Natural killer cell (primary cell): ENCODE data around the gene SYNDIG1. TPM values are rescaled to one million over a fixed set of nuclear protein-coding genes. Genes with fewer than 3 reads are reported as not detected.

Experiments
- ATAC-seq, 3 donors: fragments of 150-1000 bp in 2 of 3; fragments of 200-7000 bp in 1 of 3; cut with Tn5 transposase; 1 replicate in 1 of 3; 2 replicates in 2 of 3; pipeline ENCODE4 v1.10.0; 2021; ENCODE audit warnings: mild to moderate bottlenecking in 2 of 3, moderate library complexity in 2 of 3
- DNase-seq, 2 donors: peaks; one replicate each; pipeline versions ENCODE4 v3.0.0 to v3.0.0-alpha.2; 2013 to 2021; ENCODE audit warnings: mixed read lengths in 1 of 2
- H3K27ac ChIP-seq: one replicate; pipeline ENCODE4 v1.5.1; 2013; ENCODE audit warnings: mild to moderate bottlenecking, low read length
- H3K27me3 ChIP-seq: one replicate; pipeline ENCODE4 v1.6.1; 2013; ENCODE audit warnings: low read length; ENCODE audit not compliant: control insufficient read depth, insufficient read depth
- H3K36me3 ChIP-seq: one replicate; pipeline ENCODE4 v1.6.1; 2013; ENCODE audit warnings: low read length; ENCODE audit not compliant: control insufficient read depth, insufficient read depth
- H3K4me1 ChIP-seq: one replicate; pipeline ENCODE4 v1.6.1; 2013; ENCODE audit warnings: low read length; ENCODE audit not compliant: control insufficient read depth, insufficient read depth
- H3K4me3 ChIP-seq: one replicate; pipeline ENCODE4 v1.5.1; 2013; ENCODE audit warnings: low read length
- H3K9me3 ChIP-seq: one replicate; pipeline ENCODE4 v1.6.1; 2013; ENCODE audit warnings: low read length; ENCODE audit not compliant: control insufficient read depth, insufficient read depth
- H3K27ac Mint-ChIP-seq, 2 donors: one replicate each; pipeline ENCODE4 v1.8.0; 2022; ENCODE audit warnings: mild to moderate bottlenecking in 2 of 2, mixed read lengths in 2 of 2, moderate library complexity in 1 of 2
- H3K27me3 Mint-ChIP-seq, 2 donors: one replicate each; pipeline ENCODE4 v1.8.0; 2022; ENCODE audit warnings: low read depth in 2 of 2, mixed read lengths in 2 of 2
- H3K36me3 Mint-ChIP-seq: one replicate; pipeline ENCODE4 v1.8.0; 2022; ENCODE audit warnings: mixed read lengths
- H3K4me1 Mint-ChIP-seq, 2 donors: one replicate each; pipeline ENCODE4 v1.8.0; 2022; ENCODE audit warnings: mixed read lengths in 2 of 2
- H3K4me3 Mint-ChIP-seq: one replicate; pipeline ENCODE4 v1.8.0; 2022; ENCODE audit warnings: mild to moderate bottlenecking, moderate library complexity, mixed read lengths
- H3K9me3 Mint-ChIP-seq, 2 donors: one replicate each; pipeline ENCODE4 v1.8.0; 2022; ENCODE audit warnings: mixed read lengths in 2 of 2
- WGBS: methylation state at CpG from one replicate; pipeline ENCODE4 v1.1.7; 2013; ENCODE audit warnings: missing lambda C conversion rate; ENCODE audit not compliant: insufficient coverage; 5-methylcytosine and 5-hydroxymethylcytosine counted together
- intact Hi-C: fragments of 100-400 bp; cut with micrococcal nuclease; formaldehyde crosslinking; loops from one replicate; pipeline ENCODE4 v1.14.2; 2022
- total RNA-seq, 4 donors: library from RNA; stranded (reverse); fragments of 120-200 nt in 1 of 4; gene quantifications; one replicate each; pipeline versions ENCODE4 v1.2.3 to v1.2.4, GENCODE V29; 2013 to 2022
- TF ChIP-seq, protein P1 (sequence below): fragments of 200-600 bp; IDR thresholded peaks from one replicate; pipeline ENCODE4 v1.8.0; 2022; ENCODE audit warnings: antibody characterized with exemption

Gene SYNDIG1
- total RNA-seq, 3 donors from 2014 or later (not counting 1 experiment from before 2014, with no cell fraction given) = not detected

DNA sequence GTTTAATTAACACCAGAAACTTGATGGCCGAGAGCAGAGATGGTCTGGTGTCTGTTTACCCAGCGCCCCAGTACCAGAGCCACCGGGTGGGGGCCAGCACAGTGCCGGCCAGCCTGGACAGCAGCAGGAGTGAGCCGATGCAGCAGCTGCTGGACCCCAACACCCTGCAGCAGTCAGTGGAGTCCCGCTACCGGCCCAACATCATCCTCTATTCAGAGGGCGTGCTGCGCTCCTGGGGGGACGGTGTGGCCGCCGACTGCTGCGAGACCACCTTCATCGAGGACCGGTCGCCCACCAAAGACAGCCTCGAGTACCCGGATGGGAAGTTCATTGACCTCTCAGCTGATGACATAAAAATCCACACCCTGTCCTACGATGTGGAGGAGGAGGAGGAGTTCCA, 73.7 kb downstream of the SYNDIG1 start:
- H3K9me3 Mint-ChIP-seq = no peaks in the 10 kb centered on the region
- WGBS = 93% methylated on average over 19 of the region's 19 CpGs
- H3K4me1 Mint-ChIP-seq = no peaks in the 10 kb centered on the region
- no peaks in the 10 kb centered on the region for H3K27me3 ChIP-seq
- no peak overlapping the region for H3K27ac ChIP-seq
- peaks cover 17 to 47% of the 10 kb centered on the region in 2 donors for H3K27me3 Mint-ChIP-seq
- H3K27ac Mint-ChIP-seq = no peak overlapping the region
- no peaks in the 10 kb centered on the region for H3K4me1 ChIP-seq
- no peaks in the 10 kb centered on the region for H3K9me3 ChIP-seq
- H3K36me3 Mint-ChIP-seq = no peaks in the 10 kb centered on the region
- intact Hi-C loops = no loop called here
- ATAC-seq (no peak), DNase-seq (no peak)
- no peak overlapping the region for H3K4me3 Mint-ChIP-seq
- TF ChIP-seq, protein P1, sequence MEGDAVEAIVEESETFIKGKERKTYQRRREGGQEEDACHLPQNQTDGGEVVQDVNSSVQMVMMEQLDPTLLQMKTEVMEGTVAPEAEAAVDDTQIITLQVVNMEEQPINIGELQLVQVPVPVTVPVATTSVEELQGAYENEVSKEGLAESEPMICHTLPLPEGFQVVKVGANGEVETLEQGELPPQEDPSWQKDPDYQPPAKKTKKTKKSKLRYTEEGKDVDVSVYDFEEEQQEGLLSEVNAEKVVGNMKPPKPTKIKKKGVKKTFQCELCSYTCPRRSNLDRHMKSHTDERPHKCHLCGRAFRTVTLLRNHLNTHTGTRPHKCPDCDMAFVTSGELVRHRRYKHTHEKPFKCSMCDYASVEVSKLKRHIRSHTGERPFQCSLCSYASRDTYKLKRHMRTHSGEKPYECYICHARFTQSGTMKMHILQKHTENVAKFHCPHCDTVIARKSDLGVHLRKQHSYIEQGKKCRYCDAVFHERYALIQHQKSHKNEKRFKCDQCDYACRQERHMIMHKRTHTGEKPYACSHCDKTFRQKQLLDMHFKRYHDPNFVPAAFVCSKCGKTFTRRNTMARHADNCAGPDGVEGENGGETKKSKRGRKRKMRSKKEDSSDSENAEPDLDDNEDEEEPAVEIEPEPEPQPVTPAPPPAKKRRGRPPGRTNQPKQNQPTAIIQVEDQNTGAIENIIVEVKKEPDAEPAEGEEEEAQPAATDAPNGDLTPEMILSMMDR = no peak
- H3K36me3 ChIP-seq = no peaks in the 10 kb centered on the region
- H3K4me3 ChIP-seq = no peak overlapping the region

DNA sequence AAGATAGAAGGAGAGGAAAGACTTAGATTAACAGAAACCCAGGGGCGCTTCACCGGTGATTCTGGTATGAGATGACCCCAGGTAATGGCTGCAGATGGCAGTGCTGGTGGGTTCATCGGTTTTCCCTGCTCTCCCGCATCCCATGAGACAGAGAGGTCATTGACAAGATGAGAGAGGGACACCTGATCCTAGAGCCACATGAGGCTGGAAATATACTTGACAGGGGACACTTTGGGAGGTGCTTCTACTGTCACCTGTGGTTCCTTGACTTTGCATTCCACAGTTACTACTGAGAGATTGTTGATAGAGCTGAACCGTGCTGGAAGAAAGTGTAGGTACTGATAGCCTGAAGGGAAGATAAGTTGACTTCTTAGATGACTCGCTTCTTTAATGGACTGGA, 74.3 kb downstream of the SYNDIG1 start:
- no peak overlapping the region for H3K27ac Mint-ChIP-seq
- H3K4me1 ChIP-seq = no peaks in the 10 kb centered on the region
- no peak overlapping the region for H3K27ac ChIP-seq
- no peaks in the 10 kb centered on the region for H3K9me3 ChIP-seq
- intact Hi-C loops = no loop called here
- H3K27me3 ChIP-seq = no peaks in the 10 kb centered on the region
- no peaks in the 10 kb centered on the region for H3K9me3 Mint-ChIP-seq
- TF ChIP-seq, protein P1 = no peak
- H3K4me3 Mint-ChIP-seq = no peak overlapping the region
- ATAC-seq = no peak
- DNase-seq = no peak
- no peaks in the 10 kb centered on the region for H3K4me1 Mint-ChIP-seq
- H3K36me3 ChIP-seq = no peaks in the 10 kb centered on the region
- H3K36me3 Mint-ChIP-seq = no peaks in the 10 kb centered on the region
- peaks cover 16 to 45% of the 10 kb centered on the region in 2 donors for H3K27me3 Mint-ChIP-seq
- H3K4me3 ChIP-seq = no peak overlapping the region
- 94% methylated on average over 6 of the region's 6 CpGs for WGBS

DNA sequence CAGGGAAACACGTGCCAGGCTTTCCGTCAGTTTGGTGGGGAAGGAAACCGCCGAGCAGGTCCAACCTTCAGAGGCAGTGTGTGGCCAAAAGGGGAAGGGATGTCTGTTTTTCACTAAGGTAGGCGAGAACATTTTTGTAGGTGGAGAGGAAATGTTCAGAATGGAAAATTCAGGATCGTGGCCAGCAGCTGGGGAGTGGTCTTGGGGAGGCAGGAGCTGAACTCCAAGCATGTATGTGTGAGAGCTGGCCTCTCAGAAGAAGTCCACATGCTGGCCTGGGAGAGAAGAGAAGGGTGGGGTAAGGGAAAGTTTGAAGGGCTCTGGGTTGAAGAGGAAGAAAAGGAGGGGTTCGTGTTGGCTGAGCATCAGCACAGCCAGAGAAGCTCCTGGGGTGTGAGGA, 74.9 kb downstream of the SYNDIG1 start:
- no peaks in the 10 kb centered on the region for H3K4me1 Mint-ChIP-seq
- ATAC-seq = no peak

DNA sequence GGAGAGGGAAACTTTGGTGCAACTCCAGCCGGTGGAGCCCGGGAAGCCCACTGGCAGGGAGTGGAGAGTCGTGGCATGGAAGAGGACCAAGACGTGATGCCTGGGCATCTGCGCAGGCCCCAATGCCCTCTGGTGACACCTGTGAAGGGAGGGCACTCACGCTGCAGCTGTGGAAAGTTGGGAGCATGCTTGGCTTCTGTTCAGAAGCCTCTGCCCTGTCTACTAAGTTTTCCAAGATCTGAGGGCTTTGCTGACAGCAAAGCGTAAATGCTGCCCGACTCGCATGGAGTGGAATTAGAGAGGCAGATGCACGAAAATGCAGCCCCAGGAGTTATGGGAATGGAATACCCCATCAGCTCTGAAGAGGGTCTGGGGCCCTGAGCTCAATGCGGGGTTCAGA, 75.7 kb downstream of the SYNDIG1 start:
- intact Hi-C loops = no loop called here
- Mint-ChIP-seq H3K27me3 (peaks cover 16 to 36% of the 10 kb centered on the region in 2 donors), H3K4me3 (no peak overlapping the region), H3K27ac (no peak overlapping the region), H3K4me1 (no peaks in the 10 kb centered on the region), H3K9me3 (no peaks in the 10 kb centered on the region), H3K36me3 (no peaks in the 10 kb centered on the region)
- no peak for DNase-seq
- Histone ChIP-seq H3K4me3 (no peak overlapping the region), H3K27ac (no peak overlapping the region), H3K36me3 (no peaks in the 10 kb centered on the region), H3K9me3 (no peaks in the 10 kb centered on the region), H3K4me1 (no peaks in the 10 kb centered on the region), H3K27me3 (no peaks in the 10 kb centered on the region)
- WGBS = 87% methylated on average over 11 of the region's 11 CpGs
- no peak for ATAC-seq
- TF ChIP-seq, protein P1 = no peak

More for the DNA sequence above, 74.9 kb downstream of the SYNDIG1 start:
- Histone ChIP-seq H3K4me3 (no peak overlapping the region), H3K27ac (no peak overlapping the region), H3K9me3 (no peaks in the 10 kb centered on the region), H3K27me3 (no peaks in the 10 kb centered on the region), H3K4me1 (no peaks in the 10 kb centered on the region), H3K36me3 (no peaks in the 10 kb centered on the region)
- 45% methylated on average over 7 of the region's 7 CpGs for WGBS
- no peak for DNase-seq
- intact Hi-C loops = no loop called here
- TF ChIP-seq, protein P1 = no peak
- Mint-ChIP-seq H3K27ac (no peak overlapping the region), H3K4me3 (no peak overlapping the region), H3K27me3 (peaks cover 16 to 39% of the 10 kb centered on the region in 2 donors), H3K36me3 (no peaks in the 10 kb centered on the region), H3K9me3 (no peaks in the 10 kb centered on the region)
